HG03175 (cell line): ENCODE measurements around the gene CD38.

Source experiments
- ATAC-seq: cut with Tn5 transposase; IDR thresholded peaks from one replicate; pipeline ENCODE4 v1.9.1; 2021; ENCODE audit warnings: mild to moderate bottlenecking, moderate library complexity; ENCODE audit not compliant: unreplicated experiment

Gene CD38

DNA sequence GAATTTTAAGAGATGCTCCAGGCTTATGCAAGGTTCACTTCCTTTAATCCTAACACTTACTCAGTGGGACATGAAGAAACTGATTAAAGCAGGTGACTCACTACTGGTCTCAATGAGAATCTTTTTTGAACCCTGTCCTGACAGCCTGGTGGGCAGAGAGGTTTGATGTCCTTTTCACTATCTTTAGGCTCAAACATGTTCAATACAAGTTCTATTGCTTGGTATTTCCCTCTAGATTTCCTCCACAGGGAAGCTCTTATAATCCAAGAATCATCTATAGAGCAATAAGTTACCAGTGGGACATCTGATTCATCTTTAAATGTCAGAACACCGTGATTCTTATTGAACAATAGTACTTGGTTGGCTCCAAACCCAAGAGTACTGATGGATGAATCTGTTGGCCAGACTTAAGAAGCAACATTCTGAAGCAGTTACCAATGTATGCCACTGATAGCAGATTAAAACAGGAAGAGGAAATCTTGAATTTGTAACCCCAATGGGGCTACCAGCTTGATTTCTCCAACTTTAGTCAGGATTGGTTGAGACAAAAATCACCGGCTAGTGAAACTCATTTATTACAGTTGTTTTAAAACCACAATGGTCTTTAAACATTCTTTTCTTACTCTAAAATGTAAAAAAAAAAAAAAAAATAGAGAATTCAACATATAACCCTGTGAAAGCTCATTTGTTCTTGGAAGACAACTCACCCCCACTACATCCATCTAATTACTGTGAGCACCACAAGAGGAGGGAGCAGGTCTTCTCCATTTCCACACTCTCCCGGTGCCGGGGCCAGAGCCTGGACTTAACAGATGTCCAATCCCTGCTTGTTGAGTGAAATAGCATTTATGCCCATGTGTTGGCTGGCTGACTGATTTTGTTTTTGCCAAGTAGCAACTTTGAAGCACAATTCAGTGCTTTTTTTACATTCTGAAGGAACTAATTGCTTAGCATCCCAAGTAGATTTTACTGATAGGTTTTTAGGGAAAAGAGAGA, 117.1 kb downstream of the CD38 start:
- no peak for ATAC-seq

DNA sequence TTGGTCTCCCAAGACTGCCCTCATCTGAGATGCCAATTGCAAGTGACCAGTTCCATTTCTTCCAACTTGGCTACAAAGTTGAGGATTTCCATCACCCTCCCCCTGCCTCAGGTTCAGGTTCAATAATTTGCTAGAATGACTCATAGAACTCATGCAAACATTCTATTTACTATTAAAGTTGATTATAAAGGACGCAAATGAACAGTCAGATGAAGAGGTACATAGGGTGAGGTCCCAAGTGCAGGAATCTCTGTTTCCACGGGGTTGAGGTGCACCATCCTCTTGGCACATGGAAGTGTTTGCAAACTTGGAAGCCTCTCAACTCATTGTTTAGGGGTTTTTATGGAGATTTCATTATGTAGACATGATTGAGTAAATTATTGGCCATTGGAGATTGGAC, 119.4 kb downstream of the CD38 start:
- ATAC-seq: no peak

DNA sequence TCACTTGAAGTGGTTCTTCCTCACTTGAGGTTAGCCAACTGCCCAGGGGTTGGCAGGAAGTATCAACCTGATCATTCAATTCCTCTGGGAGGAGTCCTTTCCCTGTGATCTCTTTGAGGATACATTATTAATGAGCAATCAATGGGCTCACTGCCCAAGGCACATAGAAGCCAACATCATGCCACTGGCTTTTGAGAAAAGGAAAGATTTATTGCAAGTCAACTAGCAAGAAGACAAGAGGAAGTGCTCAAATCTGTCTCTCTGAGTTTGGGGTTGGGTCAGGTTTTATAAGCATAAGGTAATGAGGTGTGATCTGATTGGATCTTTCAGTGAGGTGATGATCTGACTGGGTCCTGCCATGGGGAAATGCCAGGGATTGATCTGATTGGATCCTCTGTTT, 120.8 kb downstream of the CD38 start:
- no peak for ATAC-seq

- no peak for ATAC-seq
Observed at GRCh38 chr4:15899511-15899910, 121.4 kb downstream of the CD38 start.

- ATAC-seq: no peak
Observed at GRCh38 chr4:15901007-15901406, 122.9 kb downstream of the CD38 start.

- ATAC-seq: no peak
Observed at GRCh38 chr4:15901998-15902397, 123.9 kb downstream of the CD38 start.

DNA sequence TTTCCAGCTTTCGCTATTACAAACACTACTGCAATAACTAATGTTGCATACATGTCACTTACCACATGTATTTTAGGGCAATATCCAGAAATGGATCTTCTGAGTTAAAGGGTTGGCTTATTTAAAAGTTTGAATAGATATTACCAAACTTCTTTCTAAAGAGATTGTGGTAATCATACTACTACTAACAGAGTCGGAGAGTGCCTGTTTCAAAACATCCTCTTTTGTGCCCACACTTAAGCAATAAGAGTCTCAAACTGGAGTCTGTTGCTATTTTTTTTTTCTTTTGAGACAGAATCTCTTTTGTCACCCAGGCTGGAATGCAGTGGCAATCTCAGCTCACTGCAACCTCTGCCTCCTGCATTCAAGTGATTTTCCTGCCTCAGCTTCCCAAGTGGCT, 124.6 kb downstream of the CD38 start:
- no peak for ATAC-seq
